Endothelial cell (in vitro differentiated cells): ENCODE data around the gene ZNF785. TPM values are rescaled to one million over a fixed set of nuclear protein-coding genes. Genes with fewer than 3 reads are reported as not detected.
"Not testable (repeated sequence)": the region's sequence is repeated elsewhere in the genome, so short reads cannot be mapped to it uniquely, and the experiment has no call there.

Source experiments
- DNase-seq: peaks from one replicate; pipeline ENCODE4 v3.0.0; 2021; ENCODE audit warnings: low spot score
- H3K27ac Mint-ChIP-seq: one replicate; pipeline ENCODE4 v1.8.0; 2021; ENCODE audit warnings: mixed read lengths, inconsistent platforms; ENCODE audit not compliant: unreplicated experiment
- H3K27me3 Mint-ChIP-seq: one replicate; pipeline ENCODE4 v1.8.0; 2021; ENCODE audit warnings: mild to moderate bottlenecking, moderate library complexity, mixed read lengths, inconsistent platforms; ENCODE audit not compliant: unreplicated experiment
- H3K36me3 Mint-ChIP-seq: one replicate; pipeline ENCODE4 v1.8.0; 2021; ENCODE audit warnings: mild to moderate bottlenecking, low read depth, mixed read lengths, inconsistent platforms; ENCODE audit not compliant: unreplicated experiment
- H3K4me1 Mint-ChIP-seq: one replicate; pipeline ENCODE4 v1.8.0; 2021; ENCODE audit warnings: mild to moderate bottlenecking, mixed read lengths, inconsistent platforms; ENCODE audit not compliant: unreplicated experiment
- H3K4me3 Mint-ChIP-seq: one replicate; pipeline ENCODE4 v1.8.0; 2021; ENCODE audit warnings: mild to moderate bottlenecking, mixed read lengths, inconsistent platforms; ENCODE audit not compliant: unreplicated experiment
- H3K9me3 Mint-ChIP-seq: one replicate; pipeline ENCODE4 v1.8.0; 2021; ENCODE audit warnings: mixed read lengths, inconsistent platforms; ENCODE audit not compliant: unreplicated experiment
- total RNA-seq: library from RNA; stranded (reverse); fragmentation: NEBNext Ultra II Directional; extraction: Animal tissue kit (Norgen Biotek cat#: 25700); gene quantifications from one replicate; pipeline ENCODE4 v1.2.1, GENCODE V29; 2021; ENCODE audit not compliant: unreplicated experiment
- TF ChIP-seq, protein P1 (sequence below): fragments of 200-600 bp; sonication (generic); IDR thresholded peaks from one replicate; pipeline ENCODE4 v1.5.0; 2021; ENCODE audit warnings: antibody characterized with exemption; ENCODE audit not compliant: unreplicated experiment

ZNF785 gene
- total RNA-seq, 1 donor from 2014 or later = 33.5 TPM

- H3K36me3 Mint-ChIP-seq = peaks cover 26% of the 10 kb centered on the region
- no peak overlapping the region for H3K27ac Mint-ChIP-seq
- no peaks in the 10 kb centered on the region for H3K9me3 Mint-ChIP-seq
- H3K4me1 Mint-ChIP-seq = no peaks in the 10 kb centered on the region
- peaks cover 11% of the 10 kb centered on the region for H3K27me3 Mint-ChIP-seq
- DNase-seq = no peak
- TF ChIP-seq, protein P1, sequence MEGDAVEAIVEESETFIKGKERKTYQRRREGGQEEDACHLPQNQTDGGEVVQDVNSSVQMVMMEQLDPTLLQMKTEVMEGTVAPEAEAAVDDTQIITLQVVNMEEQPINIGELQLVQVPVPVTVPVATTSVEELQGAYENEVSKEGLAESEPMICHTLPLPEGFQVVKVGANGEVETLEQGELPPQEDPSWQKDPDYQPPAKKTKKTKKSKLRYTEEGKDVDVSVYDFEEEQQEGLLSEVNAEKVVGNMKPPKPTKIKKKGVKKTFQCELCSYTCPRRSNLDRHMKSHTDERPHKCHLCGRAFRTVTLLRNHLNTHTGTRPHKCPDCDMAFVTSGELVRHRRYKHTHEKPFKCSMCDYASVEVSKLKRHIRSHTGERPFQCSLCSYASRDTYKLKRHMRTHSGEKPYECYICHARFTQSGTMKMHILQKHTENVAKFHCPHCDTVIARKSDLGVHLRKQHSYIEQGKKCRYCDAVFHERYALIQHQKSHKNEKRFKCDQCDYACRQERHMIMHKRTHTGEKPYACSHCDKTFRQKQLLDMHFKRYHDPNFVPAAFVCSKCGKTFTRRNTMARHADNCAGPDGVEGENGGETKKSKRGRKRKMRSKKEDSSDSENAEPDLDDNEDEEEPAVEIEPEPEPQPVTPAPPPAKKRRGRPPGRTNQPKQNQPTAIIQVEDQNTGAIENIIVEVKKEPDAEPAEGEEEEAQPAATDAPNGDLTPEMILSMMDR = no peak
- no peak overlapping the region for H3K4me3 Mint-ChIP-seq
These were observed 16.5 kb upstream of the ZNF785 start for GRCh38 chr16:30601966-30602365.

- no peaks in the 10 kb centered on the region for H3K4me1 Mint-ChIP-seq
- H3K27me3 Mint-ChIP-seq = peaks cover 11% of the 10 kb centered on the region
- no peak for DNase-seq
- TF ChIP-seq, protein P1 = no peak
- peaks cover 21% of the 10 kb centered on the region for H3K36me3 Mint-ChIP-seq
- no peaks in the 10 kb centered on the region for H3K9me3 Mint-ChIP-seq
- H3K4me3 Mint-ChIP-seq = no peak overlapping the region
- H3K27ac Mint-ChIP-seq = no peak overlapping the region
These were observed 15.4 kb upstream of the ZNF785 start for GRCh38 chr16:30600929-30601328.

GRCh38 chr16:30600215-30600614, 14.7 kb upstream of the ZNF785 start:
- H3K27ac Mint-ChIP-seq = no peak overlapping the region
- H3K4me3 Mint-ChIP-seq = no peak overlapping the region
- H3K36me3 Mint-ChIP-seq = peaks cover 18% of the 10 kb centered on the region

GRCh38 chr16:30592871-30593270, 7.4 kb upstream of the ZNF785 start:
- Mint-ChIP-seq H3K36me3 (peaks cover 4% of the 10 kb centered on the region), H3K9me3 (no peaks in the 10 kb centered on the region), H3K27me3 (peaks cover 4% of the 10 kb centered on the region), H3K27ac (no peak overlapping the region), H3K4me1 (no peaks in the 10 kb centered on the region), H3K4me3 (no peak overlapping the region)
- DNase-seq = no peak
- TF ChIP-seq, protein P1 = no peak

More at GRCh38 chr16:30600215-30600614, 14.7 kb upstream of the ZNF785 start:
- H3K4me1 Mint-ChIP-seq = no peaks in the 10 kb centered on the region
- no peaks in the 10 kb centered on the region for H3K9me3 Mint-ChIP-seq
- peaks cover 11% of the 10 kb centered on the region for H3K27me3 Mint-ChIP-seq
- TF ChIP-seq, protein P1 = no peak
- DNase-seq = no peak

DNA sequence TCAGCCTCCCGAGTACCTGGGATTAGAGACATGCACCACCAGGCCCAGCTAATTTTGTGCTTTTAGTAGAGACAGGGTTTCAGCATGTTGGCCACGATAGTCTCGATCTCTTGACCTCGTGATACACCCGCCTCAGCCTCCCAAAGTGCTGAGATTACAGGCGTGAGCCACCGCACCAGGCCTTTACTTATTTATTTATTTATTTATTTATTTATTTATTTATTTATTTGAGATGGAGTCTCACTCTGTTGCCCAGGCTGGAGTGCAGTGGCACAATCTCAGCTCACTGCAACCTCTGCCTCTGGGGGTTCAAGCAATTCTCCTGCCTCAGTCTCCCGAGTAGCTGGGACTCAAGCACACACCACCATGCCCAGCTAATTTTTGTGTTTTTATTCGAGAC, 5.4 kb upstream of the ZNF785 start:
- not testable (repeated sequence) for H3K4me1 Mint-ChIP-seq, H3K9me3 Mint-ChIP-seq, DNase-seq, H3K27ac Mint-ChIP-seq, H3K36me3 Mint-ChIP-seq, H3K27me3 Mint-ChIP-seq, H3K4me3 Mint-ChIP-seq

GRCh38 chr16:30589582-30589981, 4.1 kb upstream of the ZNF785 start:
- H3K36me3 Mint-ChIP-seq, H3K27ac Mint-ChIP-seq, H3K9me3 Mint-ChIP-seq, H3K4me3 Mint-ChIP-seq, DNase-seq, H3K27me3 Mint-ChIP-seq: not testable (repeated sequence)
- H3K4me1 Mint-ChIP-seq = peaks cover 15% of the 10 kb centered on the region
